ENCODE data around the gene PPM1M.

DNA sequence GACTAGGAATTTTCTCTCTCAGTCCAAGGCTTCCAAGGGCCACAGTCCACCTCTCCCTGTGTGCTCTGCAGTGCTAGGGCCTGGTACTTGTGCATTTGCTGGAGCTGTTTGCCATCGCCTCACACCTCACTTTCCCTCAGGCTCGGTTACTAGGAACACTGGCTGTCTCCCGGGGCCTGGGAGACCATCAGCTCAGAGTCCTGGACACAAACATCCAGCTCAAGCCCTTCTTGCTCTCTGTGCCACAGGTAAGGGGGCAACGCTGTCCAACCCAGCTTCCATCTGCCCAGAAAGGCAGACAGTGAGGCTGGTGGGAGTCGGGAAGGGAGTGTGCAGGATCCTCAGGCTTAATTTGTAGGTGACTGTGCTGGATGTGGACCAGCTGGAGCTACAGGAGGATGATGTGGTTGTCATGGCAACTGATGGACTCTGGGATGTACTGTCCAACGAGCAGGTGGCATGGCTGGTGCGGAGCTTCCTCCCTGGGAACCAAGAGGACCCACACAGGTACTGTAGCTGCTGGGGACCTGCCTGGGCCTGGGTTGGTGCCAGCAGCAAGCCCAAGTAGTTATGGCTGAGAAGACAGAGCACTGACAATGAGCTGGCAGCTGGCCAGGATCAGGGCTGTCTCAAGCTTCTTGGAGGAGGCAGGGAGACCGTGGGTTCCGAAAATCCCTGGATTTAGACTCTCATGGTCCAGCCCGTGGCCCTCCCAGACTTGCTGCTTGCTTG lies 3.4 kb downstream of the PPM1M start:
- TF ChIP-seq CTCF (IDR thresholded peaks at IDR 0.05) = no peak
- no peak for TF ChIP-seq POLR2AphosphoS5 (IDR thresholded peaks at IDR 0.05)

Measured in prostate gland (tissue), 2 donors.